Keratinocyte (primary cell): ENCODE measurements around the gene RBM15.

Source experiments
- EZH2 ChIP-seq: IDR thresholded peaks from one replicate; pipeline ENCODE4 v1.6.1; 2012; ENCODE audit warnings: inconsistent platforms, mild to moderate bottlenecking, low read length, moderate library complexity
- TF ChIP-seq, protein P1 (sequence below), 3 experiments: IDR thresholded peaks in 1 of 3; conservative IDR thresholded peaks in 1 of 3; optimal IDR thresholded peaks in 1 of 3; 2 replicates in 2 of 3; 3 replicates in 1 of 3; pipeline versions ENCODE3 to v1.5.1; 2011; ENCODE audit warnings: low read length in 3 of 3, mild to moderate bottlenecking in 3 of 3, moderate library complexity in 2 of 3, control low read depth in 1 of 3, inconsistent platforms in 1 of 3; ENCODE audit not compliant: insufficient read depth in 2 of 3; ENCODE audit errors: extremely low read depth in 1 of 3

DNA sequence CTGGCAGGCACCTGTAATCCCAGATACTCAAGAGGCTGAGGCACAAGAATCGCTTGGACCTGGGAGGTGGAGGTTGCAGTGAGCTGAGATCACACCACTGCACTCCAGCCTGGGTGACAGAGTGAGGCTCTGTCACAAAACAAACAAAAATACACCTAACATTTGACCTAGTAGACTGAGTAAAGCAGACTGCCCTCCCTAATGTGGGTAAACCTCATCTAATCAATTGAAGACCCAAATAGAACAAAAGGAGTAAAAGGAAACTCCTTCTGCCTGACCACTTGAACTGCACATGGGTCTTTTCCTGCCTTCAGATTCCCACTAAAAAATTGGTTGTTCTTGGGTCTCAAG is 19.0 kb upstream of the RBM15 start:
- no peak for TF ChIP-seq EZH2
- TF ChIP-seq, protein P1, sequence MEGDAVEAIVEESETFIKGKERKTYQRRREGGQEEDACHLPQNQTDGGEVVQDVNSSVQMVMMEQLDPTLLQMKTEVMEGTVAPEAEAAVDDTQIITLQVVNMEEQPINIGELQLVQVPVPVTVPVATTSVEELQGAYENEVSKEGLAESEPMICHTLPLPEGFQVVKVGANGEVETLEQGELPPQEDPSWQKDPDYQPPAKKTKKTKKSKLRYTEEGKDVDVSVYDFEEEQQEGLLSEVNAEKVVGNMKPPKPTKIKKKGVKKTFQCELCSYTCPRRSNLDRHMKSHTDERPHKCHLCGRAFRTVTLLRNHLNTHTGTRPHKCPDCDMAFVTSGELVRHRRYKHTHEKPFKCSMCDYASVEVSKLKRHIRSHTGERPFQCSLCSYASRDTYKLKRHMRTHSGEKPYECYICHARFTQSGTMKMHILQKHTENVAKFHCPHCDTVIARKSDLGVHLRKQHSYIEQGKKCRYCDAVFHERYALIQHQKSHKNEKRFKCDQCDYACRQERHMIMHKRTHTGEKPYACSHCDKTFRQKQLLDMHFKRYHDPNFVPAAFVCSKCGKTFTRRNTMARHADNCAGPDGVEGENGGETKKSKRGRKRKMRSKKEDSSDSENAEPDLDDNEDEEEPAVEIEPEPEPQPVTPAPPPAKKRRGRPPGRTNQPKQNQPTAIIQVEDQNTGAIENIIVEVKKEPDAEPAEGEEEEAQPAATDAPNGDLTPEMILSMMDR (optimal IDR thresholded peaks at IDR 0.05 in 1 of 3, IDR thresholded peaks at IDR 0.05 in 1 of 3, conservative IDR thresholded peaks at IDR 0.05 in 1 of 3; ENCODE audit: extremely low read depth in 1 of 3, insufficient read depth in 2 of 3, low read length in 3 of 3): no peak
